Lung (tissue), 12 donors: ENCODE results near the gene PRCD. TPM values are rescaled to one million over a fixed set of nuclear protein-coding genes. Genes with fewer than 3 reads are reported as not detected.
A peak's percentile ranks its signal among the peaks of the same experiment; 100 is the strongest.

Experiments used
- ATAC-seq: fragments of 200-7000 bp; cut with Tn5 transposase; one replicate; pipeline ENCODE4 v1.9.1; 2020; ENCODE audit warnings: moderate number of reproducible peaks; ENCODE audit not compliant: insufficient read depth, low FRiP score
- DNase-seq, 3 donors: peaks; one replicate each; pipeline ENCODE4 v3.0.0-alpha.2; 2013 to 2017
- H3K27ac ChIP-seq, 2 donors: one replicate each; pipeline ENCODE4 v1.5.1; 2013; ENCODE audit warnings: mild to moderate bottlenecking in 2 of 2, moderate library complexity in 2 of 2, control low read depth in 1 of 2, inconsistent platforms in 1 of 2, low read depth in 1 of 2, low read length in 1 of 2
- H3K27me3 ChIP-seq, 3 donors: one replicate each; pipeline ENCODE4 v1.5.1; 2013; ENCODE audit warnings: low read length in 2 of 3; ENCODE audit not compliant: control insufficient read depth in 3 of 3, insufficient read depth in 3 of 3
- H3K36me3 ChIP-seq, 4 donors: one replicate each; pipeline ENCODE4 v1.5.1; 2013; ENCODE audit warnings: low read length in 4 of 4, mild to moderate bottlenecking in 1 of 4, moderate library complexity in 1 of 4; ENCODE audit not compliant: control insufficient read depth in 4 of 4, insufficient read depth in 4 of 4
- H3K4me1 ChIP-seq, 5 donors: one replicate each; pipeline ENCODE4 v1.5.1; 2013; ENCODE audit warnings: low read length in 5 of 5, mild to moderate bottlenecking in 2 of 5, moderate library complexity in 1 of 5; ENCODE audit not compliant: control insufficient read depth in 5 of 5, insufficient read depth in 5 of 5
- H3K4me3 ChIP-seq: one replicate; pipeline ENCODE4 v1.5.1; 2013; ENCODE audit warnings: mild to moderate bottlenecking, control low read depth, moderate library complexity
- H3K9ac ChIP-seq, 2 donors: one replicate each; pipeline ENCODE4 v1.5.1; 2013; ENCODE audit warnings: low read length in 2 of 2, control low read depth in 1 of 2; ENCODE audit not compliant: insufficient read depth in 1 of 2
- H3K9me3 ChIP-seq, 4 donors: one replicate each; pipeline ENCODE4 v1.5.1; 2013; ENCODE audit warnings: low read length in 3 of 4, mild to moderate bottlenecking in 1 of 4, moderate library complexity in 1 of 4; ENCODE audit not compliant: control insufficient read depth in 4 of 4, insufficient read depth in 3 of 4
- CTCF ChIP-seq: IDR thresholded peaks from 2 replicates; pipeline ENCODE4 v1.5.1; 2012; ENCODE audit warnings: mild to moderate bottlenecking; ENCODE audit errors: control extremely low read depth, extremely low read depth
- WGBS, 2 donors: extraction: QIAGEN DNeasy Blood & Tissue Kit; methylation state at CpG; one replicate each; pipeline ENCODE4 v1.1.7; 2013; 5-methylcytosine and 5-hydroxymethylcytosine counted together
- polyA plus RNA-seq, 2 donors: library from polyadenylated mRNA; stranded (reverse); fragments of 200-250 nt; gene quantifications; one replicate each; pipeline ENCODE4 v1.2.1, GENCODE V29; 2013
- total RNA-seq, 2 donors: library from RNA; depleted of rRNA in 1 of 2; stranded (reverse); fragments of >200 nt in 1 of 2; gene quantifications; one replicate each; pipeline ENCODE4 v1.2.1, GENCODE V29; 2014 to 2021
- donor health status: control.
- donor health status: control.
- donor health status: Bipolar disorder and iron deficiency.
- donor health status: healthy.
- donor health status: DM: yes; HTN: yes; CAD: no.

The PRCD gene
- total and polyA plus RNA-seq, 4 donors = 2.0 to 11.3 (median 5.6) TPM

- Histone ChIP-seq H3K9me3 (no peaks in the 10 kb centered on the region), H3K4me3 (no peak overlapping the region), H3K36me3 (no peaks in the 10 kb centered on the region), H3K27ac (peak overlapping the region; percentile 27 to 71), H3K4me1 (peaks cover 0 to 77% (median 29%) of the 10 kb centered on the region in 5 donors), H3K9ac (peak overlapping the region in 1 of 2 donors; percentile 46), H3K27me3 (peaks cover 0 to 15% (median 0%) of the 10 kb centered on the region in 3 donors)
- DNase-seq (peak; percentile 97 to 99 (median 98)), ATAC-seq (peak; percentile 96)
- TF ChIP-seq CTCF = no peak
- 14 to 15% methylated on average over 24 to 27 of the region's 27 CpGs for WGBS, 2 donors
These were observed 797 bp downstream of the PRCD start for GRCh38 chr17:76540381-76541300.

GRCh38 chr17:76541739-76542454, 2.1 kb downstream of the PRCD start:
- H3K9me3 ChIP-seq = no peaks in the 10 kb centered on the region
- H3K9ac ChIP-seq = no peak overlapping the region
- DNase-seq = no peak
- H3K27me3 ChIP-seq = peaks cover 0 to 16% (median 0%) of the 10 kb centered on the region in 3 donors
- H3K36me3 ChIP-seq = no peaks in the 10 kb centered on the region
- no peak for ATAC-seq
- no peak overlapping the region for H3K27ac ChIP-seq
- no peak for TF ChIP-seq CTCF
- no peak overlapping the region for H3K4me3 ChIP-seq
- peaks cover 0 to 76% (median 35%) of the 10 kb centered on the region in 5 donors for H3K4me1 ChIP-seq
- whole genome bisulfite sequencing, 2 donors = 85 to 87% methylated on average over 10 of the region's 10 CpGs

- Histone ChIP-seq H3K9me3 (no peaks in the 10 kb centered on the region), H3K27ac (no peak overlapping the region), H3K4me3 (no peak overlapping the region), H3K27me3 (peaks cover 0 to 16% (median under 1%) of the 10 kb centered on the region in 3 donors), H3K36me3 (no peaks in the 10 kb centered on the region), H3K9ac (no peak overlapping the region), H3K4me1 (peaks cover 0 to 79% (median 33%) of the 10 kb centered on the region in 5 donors)
- WGBS, 2 donors = 85 to 90% methylated on average over 10 of the region's 10 CpGs
- DNase-seq = no peak
- TF ChIP-seq CTCF = no peak
- ATAC-seq = no peak
These were observed 2.7 kb downstream of the PRCD start for GRCh38 chr17:76542566-76542971.
